Right lobe of liver (tissue), 4 donors: ENCODE measurements around the gene CAMK2B.

ENCODE experiments used
- CTCF ChIP-seq, 4 donors: fragments of 200-600 bp in 3 of 4; fragments of 450-650 bp in 1 of 4; IDR thresholded peaks; one replicate each; pipeline versions ENCODE4 v1.5.1 to v1.8.0; 2016 to 2022; ENCODE audit warnings: antibody characterized with exemption in 4 of 4, mild to moderate bottlenecking in 2 of 4
- POLR2A ChIP-seq: fragments of 450-650 bp; IDR thresholded peaks from one replicate; pipeline ENCODE4 v1.6.1; 2017; ENCODE audit warnings: antibody characterized with exemption, mild to moderate bottlenecking
- donor health status: DM: no; HTN: no; CAD: no.
- donor health status: DM: no; HTN: no; CAD: no.
- donor health status: DM: no; HTN: yes; CAD: no.

- TF ChIP-seq CTCF (IDR thresholded peaks at IDR 0.05) (no peak), POLR2A (no peak)
Observed at GRCh38 chr7:44210107-44210506, 115.3 kb downstream of the CAMK2B start.
